CD1c-positive myeloid dendritic cell (primary cell): ENCODE data around the gene PES1.
"Not testable (repeated sequence)": the region's sequence is repeated elsewhere in the genome, so short reads cannot be mapped to it uniquely, and the experiment has no call there.

Experiments
- DNase-seq: peaks from one replicate; pipeline ENCODE4 v3.0.0-alpha.2; 2016; ENCODE audit errors: extremely low spot score

Gene PES1

DNA sequence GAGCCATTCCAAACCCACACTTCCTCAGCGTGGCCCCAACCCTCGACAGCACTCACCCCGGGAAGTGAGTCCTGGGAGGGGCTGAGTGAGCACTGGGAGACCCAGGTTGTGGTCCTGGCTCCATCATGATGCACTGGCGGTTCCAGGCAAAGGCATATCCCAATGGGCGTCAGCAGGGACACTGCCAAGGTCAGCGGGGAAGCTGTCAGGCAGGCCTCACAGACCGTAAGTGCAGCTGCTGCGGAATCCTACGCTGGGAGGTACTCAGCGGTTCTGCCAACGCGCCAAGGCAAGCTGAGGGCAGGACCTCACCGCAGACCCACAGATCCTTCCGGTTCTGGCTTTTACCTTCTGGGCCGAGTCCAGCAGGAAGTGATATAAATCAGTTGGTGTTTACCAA lies 15.9 kb downstream of the PES1 start:
- DNase-seq: no peak

DNA sequence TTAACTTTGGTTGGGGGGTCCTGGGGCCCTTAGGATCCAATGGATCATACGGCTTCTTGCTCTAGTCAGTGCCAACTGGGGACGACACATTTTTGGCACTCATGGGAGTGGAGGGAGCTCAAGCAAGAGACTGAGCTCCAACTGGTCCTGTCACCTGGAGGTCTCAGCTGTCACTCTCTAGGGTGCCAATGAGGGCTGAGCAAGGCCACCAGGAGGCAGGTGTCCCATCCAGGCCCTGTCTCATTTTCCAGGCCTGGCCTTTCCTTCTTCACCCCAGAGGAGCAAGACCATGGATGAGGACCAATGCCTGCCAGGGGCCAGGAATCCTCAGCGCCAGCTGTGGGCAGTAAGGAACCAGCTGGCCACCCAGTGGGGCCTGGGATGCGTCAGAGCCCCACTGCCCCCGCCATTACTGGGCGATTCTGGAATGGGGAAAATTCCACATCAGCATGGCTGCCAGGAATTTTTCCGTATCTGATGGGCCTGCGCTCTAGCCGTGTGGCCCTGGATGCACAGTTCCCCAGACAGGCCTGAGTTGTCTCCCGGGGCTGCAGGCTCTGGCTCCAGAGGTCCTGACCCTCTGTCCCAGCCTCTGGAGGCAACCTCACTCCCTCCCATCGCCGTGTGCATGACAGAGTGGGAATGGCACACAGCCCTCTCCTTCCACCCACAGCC lies 16.6 kb downstream of the PES1 start:
- DNase-seq: no peak

DNA sequence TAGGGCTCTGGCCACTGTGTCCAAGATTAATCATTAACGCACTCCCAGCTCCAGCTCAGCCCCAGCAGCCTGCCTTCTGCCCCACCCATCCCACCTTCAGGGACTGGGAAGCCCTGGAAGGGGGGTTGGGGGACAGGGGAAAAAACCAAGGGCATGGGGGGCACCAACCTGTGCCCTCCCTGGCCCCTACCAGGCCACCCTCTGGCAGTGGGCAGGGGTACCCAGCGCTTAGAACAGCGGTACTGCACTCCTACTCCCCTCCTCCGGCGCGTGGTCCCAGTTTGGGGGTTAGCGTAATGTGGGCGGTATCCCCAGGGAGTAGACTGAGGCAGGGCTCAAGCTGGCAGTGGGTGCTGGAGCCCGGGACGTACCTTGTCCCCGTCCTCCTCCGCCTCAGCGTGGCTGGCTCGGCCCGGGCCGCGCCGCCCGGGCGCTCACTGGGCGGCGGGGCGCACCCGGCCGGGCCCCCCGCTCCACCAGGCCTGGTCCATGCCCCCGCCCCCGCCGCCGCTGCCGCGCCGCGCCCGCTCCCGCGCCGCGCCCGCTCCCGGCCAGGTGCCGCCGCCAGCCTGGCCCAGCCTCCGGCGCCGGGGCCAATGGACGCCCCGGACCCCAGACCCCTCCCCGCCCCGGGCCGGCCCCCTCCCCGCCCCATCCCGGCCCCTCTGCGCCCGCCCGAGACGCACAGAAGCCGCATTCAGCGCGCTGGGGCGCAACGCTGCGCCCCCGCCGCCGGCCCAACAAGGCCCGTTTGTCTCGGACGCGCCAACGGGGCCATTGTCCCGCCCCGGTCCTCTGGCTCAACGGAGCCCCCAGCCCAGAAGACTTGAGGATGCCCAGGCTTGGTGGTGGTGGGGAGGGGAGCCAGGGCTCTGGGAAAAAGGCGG lies 17.4 kb downstream of the PES1 start, which contains the start of gene GAL3ST1:
TSS of gene GAL3ST1 (minus strand) at position 571 of the 887 bp plus-strand sequence. CDS start 17,273 bp downstream, outside the sequence.
- DNase-seq: no peak

DNA sequence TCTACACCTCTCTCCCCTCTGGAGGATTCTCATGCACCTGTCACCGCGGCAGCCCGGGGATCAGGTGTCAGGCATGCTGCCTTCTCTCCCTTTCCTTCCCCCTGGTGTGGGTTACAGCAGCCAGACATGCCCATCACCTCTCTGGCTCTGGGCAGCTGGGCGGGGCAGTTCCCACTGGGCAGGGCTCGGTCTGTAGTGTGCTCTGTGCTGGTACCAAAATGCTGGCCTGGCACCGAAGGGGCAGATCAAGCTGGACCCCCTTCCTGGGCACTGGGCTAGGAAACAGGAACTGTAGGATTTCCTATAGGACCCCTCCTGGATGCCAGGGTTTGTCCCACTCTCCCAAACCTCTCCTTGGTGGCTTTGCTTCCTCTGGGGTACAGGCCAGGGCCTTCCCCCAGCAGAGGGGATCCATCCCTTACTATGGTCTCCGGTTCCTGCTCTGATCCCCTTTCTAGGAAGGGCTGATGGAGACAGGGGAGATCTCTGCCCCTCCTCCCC lies 18.1 kb downstream of the PES1 start:
- DNase-seq: no peak

GRCh38 chr22:30572840-30573593 lies 18.7 kb downstream of the PES1 start:
- DNase-seq: no peak

- no peak for DNase-seq
These were observed 19.5 kb downstream of the PES1 start for GRCh38 chr22:30572210-30572609.

GRCh38 chr22:30569674-30570202 lies 22.0 kb downstream of the PES1 start:
- DNase-seq: no peak

- DNase-seq: no peak
These were observed 23.4 kb downstream of the PES1 start for GRCh38 chr22:30568137-30568805.

DNA sequence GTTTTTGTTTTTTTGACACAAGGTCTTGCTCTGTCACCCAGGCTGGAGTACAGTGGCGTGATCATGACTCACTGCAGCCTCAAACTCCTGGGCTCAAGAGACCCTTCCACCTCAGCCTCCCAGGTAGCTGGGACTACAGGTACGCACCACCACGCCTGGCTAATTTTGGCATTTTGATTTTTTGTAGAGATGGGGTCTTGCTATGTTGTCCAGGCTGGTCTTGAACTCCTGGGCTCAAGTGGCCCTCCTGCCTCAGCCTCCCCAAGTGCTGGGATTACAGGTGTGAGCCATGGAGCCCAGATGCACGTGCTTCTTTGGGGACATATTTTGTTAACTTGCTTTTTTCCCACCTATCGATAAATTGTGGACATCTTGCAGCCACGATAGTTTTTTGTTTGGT lies 24.4 kb downstream of the PES1 start:
- DNase-seq: not testable (repeated sequence)

- no peak for DNase-seq
These were observed 25.6 kb downstream of the PES1 start for GRCh38 chr22:30566125-30566524.

- no peak for DNase-seq
These were observed 26.4 kb downstream of the PES1 start for GRCh38 chr22:30565341-30565740.

- no peak for DNase-seq
These were observed 27.0 kb downstream of the PES1 start for GRCh38 chr22:30564761-30565119.

GRCh38 chr22:30564045-30564760 lies 27.5 kb downstream of the PES1 start:
- DNase-seq: no peak

GRCh38 chr22:30562366-30562765 lies 29.3 kb downstream of the PES1 start:
- DNase-seq: no peak

GRCh38 chr22:30561402-30562189 lies 30.1 kb downstream of the PES1 start:
- no peak for DNase-seq

GRCh38 chr22:30560643-30561202 lies 31.0 kb downstream of the PES1 start:
- not testable (repeated sequence) for DNase-seq

DNA sequence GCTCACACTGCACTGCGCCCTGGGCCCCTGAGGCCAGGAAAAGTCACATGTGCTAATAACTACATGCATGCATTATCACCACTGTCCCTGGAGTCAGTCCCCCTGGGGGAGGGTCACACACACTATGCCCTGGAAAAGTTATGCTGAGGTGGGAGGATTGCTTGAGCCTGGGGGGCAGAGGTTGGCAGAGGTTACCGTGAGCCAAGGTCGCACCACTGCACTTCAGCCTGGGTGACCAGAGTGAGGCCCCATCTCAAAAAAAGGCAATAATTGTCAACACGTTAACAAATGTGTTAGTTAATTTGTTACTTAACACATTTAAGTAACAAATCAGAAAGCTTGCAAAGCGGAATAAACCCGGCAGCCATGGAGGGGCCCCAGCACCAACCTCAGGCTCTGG lies 31.8 kb downstream of the PES1 start:
- no peak for DNase-seq

DNA sequence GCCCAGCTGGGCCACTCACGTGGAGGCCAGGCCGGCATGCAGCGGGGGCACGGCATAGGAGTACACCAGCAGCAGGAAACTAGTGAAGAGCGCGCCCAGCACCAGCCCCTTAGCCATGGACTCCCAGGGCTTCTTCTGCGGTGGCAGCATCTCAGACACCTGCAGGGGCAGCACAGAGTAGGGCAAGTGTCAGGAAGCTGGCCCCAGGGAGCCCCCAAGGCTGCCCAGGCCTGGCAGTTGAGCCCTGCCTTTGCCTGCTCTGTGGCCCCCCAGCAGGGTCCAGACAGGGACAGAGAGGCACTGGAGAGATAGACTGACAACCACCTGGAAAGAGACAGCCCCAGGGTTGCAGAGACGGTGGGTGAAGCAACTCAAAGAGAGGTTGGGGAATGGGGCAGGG lies 34.5 kb downstream of the PES1 start:
- no peak for DNase-seq

- no peak for DNase-seq
These were observed 35.3 kb downstream of the PES1 start for GRCh38 chr22:30556388-30556787.
